H1 (cell line): ENCODE data around the gene GARNL3. TPM values are rescaled to one million over a fixed set of nuclear protein-coding genes. Genes with fewer than 3 reads are reported as not detected.

ENCODE experiments used
- CHD1 ChIP-seq: IDR thresholded peaks from 2 replicates; pipeline ENCODE4 v1.6.1; 2012; ENCODE audit warnings: low read depth, low read length, improper control_type of control experiment
- MAFK ChIP-seq: IDR thresholded peaks from 2 replicates; pipeline ENCODE4 v1.6.1; 2012; ENCODE audit warnings: low read depth, mild to moderate bottlenecking, improper control_type of control experiment, low read length
- RAD21 ChIP-seq, 2 experiments: IDR thresholded peaks in 1 of 2; conservative IDR thresholded peaks in 1 of 2; 2 replicates each; pipeline ENCODE4 v1.6.1; 2011; ENCODE audit warnings: low read depth in 2 of 2, low read length in 2 of 2, improper control_type of control experiment in 1 of 2, inconsistent platforms in 1 of 2, mild to moderate bottlenecking in 1 of 2, moderate library complexity in 1 of 2
- SP4 ChIP-seq: IDR thresholded peaks from 2 replicates; pipeline ENCODE4 v1.6.1; 2012; ENCODE audit warnings: low read length, inconsistent platforms
- polyA plus RNA-seq, 7 experiments: library from polyadenylated mRNA; depleted of rRNA in 3 of 7; stranded (reverse) in 5 of 7; unstranded in 2 of 7; fragments of >200 nt in 5 of 7; fragments of 200-250 nt in 2 of 7; gene quantifications; 1 replicate in 5 of 7; 2 replicates in 1 of 7; 4 replicates in 1 of 7; pipeline versions ENCODE4 v1.2.1 to v1.2.3, GENCODE V29; 2011 to 2013; ENCODE audit warnings: missing spikeins in 2 of 7, mixed read lengths in 2 of 7
- total RNA-seq: library from RNA; stranded (reverse); fragmentation: NEBNext Ultra II Directional; extraction: Animal tissue kit (Norgen Biotek cat#: 25700); gene quantifications from 2 replicates; pipeline ENCODE4 v1.2.1, GENCODE V29; 2021

Gene GARNL3
- total and polyA plus RNA-seq, 2 of the 8 experiments (the other 6 are each of a cell fraction or from before 2014, with no cell fraction given) = 6.5 to 18.3 TPM

DNA sequence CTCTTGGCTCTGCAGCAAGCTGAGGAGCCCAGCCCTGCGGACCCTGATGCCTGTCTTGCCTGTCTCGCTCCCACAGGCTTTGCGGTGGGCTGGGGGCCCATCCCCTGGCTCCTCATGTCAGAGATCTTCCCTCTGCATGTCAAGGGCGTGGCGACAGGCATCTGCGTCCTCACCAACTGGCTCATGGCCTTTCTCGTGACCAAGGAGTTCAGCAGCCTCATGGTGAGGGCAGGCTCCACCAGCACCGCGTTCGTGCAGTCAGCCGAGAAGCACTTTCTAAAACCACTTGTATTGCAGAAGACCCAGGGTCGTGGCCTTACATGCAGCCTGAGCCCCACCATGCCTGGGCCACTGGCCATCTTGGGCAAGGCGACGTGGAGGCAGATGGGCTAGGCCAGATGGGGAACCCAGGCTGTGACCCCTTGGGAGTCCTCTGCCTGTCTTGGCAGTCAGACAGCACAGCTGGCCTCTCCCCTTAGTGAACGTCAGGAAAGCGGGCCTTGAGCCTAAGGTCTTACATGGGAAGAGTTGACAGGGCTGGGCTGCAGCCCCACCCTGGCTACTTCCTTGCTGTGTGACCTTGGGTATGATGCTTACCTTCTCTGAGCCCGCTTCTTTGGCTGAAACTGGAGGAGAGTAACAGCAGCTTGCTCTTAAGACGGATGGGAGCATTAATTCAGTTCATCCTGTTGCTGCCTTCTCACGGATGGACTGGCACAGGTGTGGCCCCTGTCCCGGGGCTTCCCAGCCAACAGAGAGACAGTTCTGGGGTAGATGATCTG, 141.0 kb downstream of the GARNL3 start (continued):
- TF ChIP-seq MAFK = no peak
- TF ChIP-seq SP4 = no peak
- no peak for TF ChIP-seq CHD1
- no peak for TF ChIP-seq RAD21 (IDR thresholded peaks at IDR 0.05 in 1 of 2, conservative IDR thresholded peaks at IDR 0.05 in 1 of 2; ENCODE audit: low read depth in 2 of 2, low read length in 2 of 2)
